ENCODE measurements around the gene ATP10A. TPM values are rescaled to one million over a fixed set of nuclear protein-coding genes. Genes with fewer than 3 reads are reported as not detected.

The ATP10A gene
- total RNA-seq, 2 donors from 2014 or later: 5.6 to 14.3 TPM

DNA sequence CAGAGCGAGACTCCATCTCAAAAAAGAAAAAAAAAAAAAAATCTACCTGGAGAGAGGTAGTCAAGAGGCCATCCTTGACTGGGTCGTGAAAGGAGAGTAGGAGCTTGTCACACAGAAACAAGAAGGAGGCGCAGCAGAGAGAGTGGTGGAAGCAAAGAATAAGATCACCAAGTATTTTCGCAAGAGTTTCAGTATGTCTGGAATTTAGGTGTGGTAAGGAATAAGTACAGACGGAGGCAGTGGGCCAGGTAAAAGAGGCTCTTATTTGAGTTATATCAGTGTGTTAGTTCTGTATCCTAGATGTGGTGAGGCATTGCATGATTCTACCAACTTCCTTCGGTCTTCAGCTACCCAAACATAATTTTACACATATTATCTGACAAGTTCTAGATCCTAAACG, 14.6 kb upstream of the ATP10A start:
- H3K27me3 ChIP-seq (replicated peaks; ENCODE audit: insufficient read depth): no peaks in the 10 kb centered on the region
- intact Hi-C loops (cut with DNase I): no loop called here
- H3K27ac ChIP-seq: no peak overlapping the region
- TF ChIP-seq POLR2AphosphoS5 (IDR thresholded peaks at IDR 0.05) (no peak), POLR2A (IDR thresholded peaks at IDR 0.05) (no peak)
- TF ChIP-seq, protein P1, sequence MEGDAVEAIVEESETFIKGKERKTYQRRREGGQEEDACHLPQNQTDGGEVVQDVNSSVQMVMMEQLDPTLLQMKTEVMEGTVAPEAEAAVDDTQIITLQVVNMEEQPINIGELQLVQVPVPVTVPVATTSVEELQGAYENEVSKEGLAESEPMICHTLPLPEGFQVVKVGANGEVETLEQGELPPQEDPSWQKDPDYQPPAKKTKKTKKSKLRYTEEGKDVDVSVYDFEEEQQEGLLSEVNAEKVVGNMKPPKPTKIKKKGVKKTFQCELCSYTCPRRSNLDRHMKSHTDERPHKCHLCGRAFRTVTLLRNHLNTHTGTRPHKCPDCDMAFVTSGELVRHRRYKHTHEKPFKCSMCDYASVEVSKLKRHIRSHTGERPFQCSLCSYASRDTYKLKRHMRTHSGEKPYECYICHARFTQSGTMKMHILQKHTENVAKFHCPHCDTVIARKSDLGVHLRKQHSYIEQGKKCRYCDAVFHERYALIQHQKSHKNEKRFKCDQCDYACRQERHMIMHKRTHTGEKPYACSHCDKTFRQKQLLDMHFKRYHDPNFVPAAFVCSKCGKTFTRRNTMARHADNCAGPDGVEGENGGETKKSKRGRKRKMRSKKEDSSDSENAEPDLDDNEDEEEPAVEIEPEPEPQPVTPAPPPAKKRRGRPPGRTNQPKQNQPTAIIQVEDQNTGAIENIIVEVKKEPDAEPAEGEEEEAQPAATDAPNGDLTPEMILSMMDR (IDR thresholded peaks at IDR 0.05): no peak
- H3K4me1 ChIP-seq (replicated peaks): no peaks in the 10 kb centered on the region
- no peak for DNase-seq (ENCODE audit: low spot score)
- 66% methylated on average over 6 of the region's 7 CpGs for WGBS
- no peaks in the 10 kb centered on the region for H3K36me3 ChIP-seq
- no peak overlapping the region for H3K4me3 ChIP-seq
- H3K9me3 ChIP-seq: no peaks in the 10 kb centered on the region

DNA sequence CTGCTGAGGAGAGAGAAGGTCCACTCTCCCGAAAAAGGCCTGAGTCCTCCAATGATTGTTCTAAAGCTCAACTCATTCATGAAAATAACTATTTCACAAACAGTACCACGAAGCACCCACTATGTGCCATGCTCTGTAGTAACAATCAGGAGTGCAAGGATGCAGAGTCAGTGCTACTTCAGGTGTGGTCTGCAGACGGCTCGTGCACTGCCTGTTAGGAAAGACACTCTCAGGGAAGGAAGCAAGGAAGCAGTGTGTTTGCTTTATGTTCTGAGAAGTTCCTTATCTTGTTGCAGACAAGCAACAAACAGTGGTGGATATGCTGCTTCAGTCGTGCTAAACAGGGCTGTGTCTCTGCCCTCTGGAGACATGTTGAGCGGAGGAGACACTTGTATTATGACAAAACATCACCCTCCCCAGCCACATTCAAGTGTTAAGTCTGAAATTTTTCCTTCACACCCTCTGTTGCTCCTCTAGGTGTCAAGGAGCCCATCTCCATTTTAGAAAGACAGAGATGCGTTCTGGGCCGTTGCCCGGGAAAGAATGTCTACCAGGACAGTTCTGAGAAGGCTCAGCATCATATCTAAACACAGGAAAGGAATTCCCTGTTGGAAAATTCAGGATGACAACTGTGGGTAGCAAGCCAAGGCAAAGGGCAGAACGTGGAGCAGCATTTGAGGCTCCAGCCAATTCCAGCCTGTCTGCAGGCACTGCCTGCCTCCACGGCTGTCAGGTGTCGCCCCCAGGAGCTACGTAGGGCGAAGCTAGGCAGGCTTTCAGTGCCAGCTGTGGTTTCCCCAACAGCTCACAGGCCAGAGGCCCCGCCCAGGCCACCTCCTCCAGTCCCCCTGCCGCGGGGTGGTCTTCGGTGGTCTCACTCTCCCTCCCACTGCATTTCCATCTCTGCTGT, 13.4 kb upstream of the ATP10A start:
- Histone ChIP-seq H3K4me3 (no peak overlapping the region), H3K27me3 (replicated peaks; ENCODE audit: insufficient read depth) (no peaks in the 10 kb centered on the region), H3K27ac (no peak overlapping the region), H3K36me3 (no peaks in the 10 kb centered on the region), H3K4me1 (replicated peaks) (no peaks in the 10 kb centered on the region), H3K9me3 (no peaks in the 10 kb centered on the region)
- no peak for TF ChIP-seq POLR2AphosphoS5 (IDR thresholded peaks at IDR 0.05)
- TF ChIP-seq, protein P1 (IDR thresholded peaks at IDR 0.05): no peak
- TF ChIP-seq POLR2A (IDR thresholded peaks at IDR 0.05): no peak
- WGBS: 70% methylated on average over 18 of the region's 18 CpGs
- intact Hi-C loops (cut with DNase I): no loop called here
- DNase-seq (ENCODE audit: low spot score): no peak

DNA sequence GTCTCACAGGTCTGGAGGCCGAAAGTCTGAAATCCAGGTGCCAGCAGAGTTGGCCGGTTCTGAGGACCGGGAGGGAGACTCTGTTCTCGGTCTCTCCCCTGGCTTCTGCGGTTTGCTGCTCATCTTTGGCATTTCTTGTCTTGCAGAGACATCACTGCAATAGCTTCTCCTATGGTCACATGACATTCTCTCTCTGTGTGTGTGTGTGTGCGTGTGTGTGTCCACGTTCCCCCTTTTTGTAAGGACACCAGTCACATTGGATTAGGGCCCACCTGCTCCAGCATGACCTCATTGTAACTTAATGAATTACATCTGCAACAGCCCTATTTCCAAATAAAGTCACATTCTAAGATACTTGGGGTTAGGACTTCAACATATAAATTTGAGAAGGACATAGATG, 12.4 kb upstream of the ATP10A start:
- no peaks in the 10 kb centered on the region for H3K36me3 ChIP-seq
- H3K9me3 ChIP-seq: no peaks in the 10 kb centered on the region
- H3K4me3 ChIP-seq: no peak overlapping the region
- no peak for TF ChIP-seq POLR2A (IDR thresholded peaks at IDR 0.05)
- no peaks in the 10 kb centered on the region for H3K4me1 ChIP-seq (replicated peaks)
- intact Hi-C loops (cut with DNase I): no loop called here
- whole genome bisulfite sequencing: 85% methylated on average over 7 of the region's 7 CpGs
- no peak for DNase-seq (ENCODE audit: low spot score)
- H3K27ac ChIP-seq: no peak overlapping the region
- no peaks in the 10 kb centered on the region for H3K27me3 ChIP-seq (replicated peaks; ENCODE audit: insufficient read depth)

DNA sequence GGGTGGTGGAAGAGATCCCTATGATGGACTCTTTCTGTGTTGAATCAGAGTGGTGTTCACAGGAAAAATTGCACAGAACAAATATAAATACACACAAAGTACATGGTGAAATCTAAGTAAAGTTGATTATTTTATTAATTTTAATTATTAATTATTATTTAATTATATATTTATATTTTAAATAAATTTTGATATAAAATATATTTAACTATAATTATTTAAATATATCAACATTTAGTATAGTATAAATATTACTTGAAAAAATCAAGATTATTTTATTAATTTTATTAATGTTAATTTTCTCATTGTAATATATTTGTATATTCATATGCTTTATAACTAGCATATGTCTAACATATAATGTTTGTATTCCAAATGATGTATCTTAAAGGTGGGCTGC, 11.3 kb upstream of the ATP10A start:
- Histone ChIP-seq H3K4me1 (replicated peaks) (no peaks in the 10 kb centered on the region), H3K4me3 (no peak overlapping the region), H3K27me3 (replicated peaks; ENCODE audit: insufficient read depth) (no peaks in the 10 kb centered on the region), H3K27ac (no peak overlapping the region), H3K36me3 (no peaks in the 10 kb centered on the region), H3K9me3 (no peaks in the 10 kb centered on the region)
- TF ChIP-seq, protein P1 (IDR thresholded peaks at IDR 0.05): no peak
- no peak for TF ChIP-seq POLR2AphosphoS5 (IDR thresholded peaks at IDR 0.05)
- TF ChIP-seq POLR2A (IDR thresholded peaks at IDR 0.05): no peak
- no peak for DNase-seq (ENCODE audit: low spot score)
- intact Hi-C loops (cut with DNase I): no loop called here

DNA sequence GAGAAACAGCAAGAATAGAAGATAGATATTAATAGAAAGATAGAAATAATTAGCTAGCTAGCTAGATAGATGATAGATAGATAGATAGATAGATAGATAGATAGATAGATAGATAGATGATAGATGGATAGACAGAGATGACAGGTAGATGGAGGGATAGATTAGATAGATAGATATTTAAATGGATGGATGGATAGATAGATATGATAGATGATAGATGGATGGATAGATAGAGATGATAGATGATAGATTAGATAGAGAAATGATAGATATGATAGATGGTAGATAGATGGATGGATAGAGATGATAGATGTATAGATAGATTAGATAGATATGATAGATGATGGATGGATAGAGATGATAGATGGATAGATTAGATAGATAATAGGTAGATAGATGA, 8.3 kb upstream of the ATP10A start:
- H3K36me3 ChIP-seq: no peaks in the 10 kb centered on the region
- intact Hi-C loops (cut with DNase I): no loop called here
- H3K4me3 ChIP-seq: no peak overlapping the region
- H3K27me3 ChIP-seq (replicated peaks; ENCODE audit: insufficient read depth): no peaks in the 10 kb centered on the region
- no peaks in the 10 kb centered on the region for H3K9me3 ChIP-seq
- H3K4me1 ChIP-seq (replicated peaks): no peaks in the 10 kb centered on the region
- no peak for DNase-seq (ENCODE audit: low spot score)
- TF ChIP-seq POLR2AphosphoS5 (IDR thresholded peaks at IDR 0.05) (no peak), POLR2A (IDR thresholded peaks at IDR 0.05) (no peak)
- TF ChIP-seq, protein P1 (IDR thresholded peaks at IDR 0.05): no peak
- H3K27ac ChIP-seq: no peak overlapping the region
